ENCODE results near the gene KCNG4. TPM values are rescaled to one million over a fixed set of nuclear protein-coding genes. Genes with fewer than 3 reads are reported as not detected.

The KCNG4 gene
- total RNA-seq, 1 experiment from 2014 or later: not detected

DNA sequence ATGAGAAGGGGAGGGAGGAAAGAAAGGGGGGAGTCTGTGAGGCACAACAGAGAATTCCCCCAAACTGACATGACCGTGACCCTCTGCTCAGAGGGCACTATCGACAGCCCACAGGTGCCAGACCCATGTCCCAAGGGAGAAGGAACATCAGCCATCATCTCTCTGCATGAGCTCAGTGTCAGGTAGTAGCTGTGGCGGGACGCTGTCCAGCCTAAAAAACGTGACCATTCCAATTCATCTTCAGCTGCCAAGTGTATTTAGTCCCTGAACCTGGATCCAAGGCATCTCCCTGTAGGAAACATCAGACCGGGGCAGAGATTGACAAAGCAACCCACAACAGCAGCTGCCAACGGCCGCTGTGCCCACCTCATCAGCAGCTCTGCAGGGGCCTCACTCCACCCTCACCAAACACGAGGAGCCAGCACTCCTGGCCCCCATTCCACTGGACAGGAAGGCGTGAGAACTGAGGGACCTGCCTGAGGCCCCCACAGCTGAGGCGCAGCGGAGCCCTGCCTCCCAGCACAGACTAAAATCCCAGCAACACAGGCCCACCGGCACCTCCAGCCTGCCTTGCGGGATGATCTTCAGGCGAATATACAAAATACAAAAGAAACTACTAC is 61.6 kb downstream of the KCNG4 start:
- TF ChIP-seq TCF7L2 (IDR thresholded peaks at IDR 0.05; ENCODE audit: low read depth, low read length): no peak
- TF ChIP-seq, protein P1, sequence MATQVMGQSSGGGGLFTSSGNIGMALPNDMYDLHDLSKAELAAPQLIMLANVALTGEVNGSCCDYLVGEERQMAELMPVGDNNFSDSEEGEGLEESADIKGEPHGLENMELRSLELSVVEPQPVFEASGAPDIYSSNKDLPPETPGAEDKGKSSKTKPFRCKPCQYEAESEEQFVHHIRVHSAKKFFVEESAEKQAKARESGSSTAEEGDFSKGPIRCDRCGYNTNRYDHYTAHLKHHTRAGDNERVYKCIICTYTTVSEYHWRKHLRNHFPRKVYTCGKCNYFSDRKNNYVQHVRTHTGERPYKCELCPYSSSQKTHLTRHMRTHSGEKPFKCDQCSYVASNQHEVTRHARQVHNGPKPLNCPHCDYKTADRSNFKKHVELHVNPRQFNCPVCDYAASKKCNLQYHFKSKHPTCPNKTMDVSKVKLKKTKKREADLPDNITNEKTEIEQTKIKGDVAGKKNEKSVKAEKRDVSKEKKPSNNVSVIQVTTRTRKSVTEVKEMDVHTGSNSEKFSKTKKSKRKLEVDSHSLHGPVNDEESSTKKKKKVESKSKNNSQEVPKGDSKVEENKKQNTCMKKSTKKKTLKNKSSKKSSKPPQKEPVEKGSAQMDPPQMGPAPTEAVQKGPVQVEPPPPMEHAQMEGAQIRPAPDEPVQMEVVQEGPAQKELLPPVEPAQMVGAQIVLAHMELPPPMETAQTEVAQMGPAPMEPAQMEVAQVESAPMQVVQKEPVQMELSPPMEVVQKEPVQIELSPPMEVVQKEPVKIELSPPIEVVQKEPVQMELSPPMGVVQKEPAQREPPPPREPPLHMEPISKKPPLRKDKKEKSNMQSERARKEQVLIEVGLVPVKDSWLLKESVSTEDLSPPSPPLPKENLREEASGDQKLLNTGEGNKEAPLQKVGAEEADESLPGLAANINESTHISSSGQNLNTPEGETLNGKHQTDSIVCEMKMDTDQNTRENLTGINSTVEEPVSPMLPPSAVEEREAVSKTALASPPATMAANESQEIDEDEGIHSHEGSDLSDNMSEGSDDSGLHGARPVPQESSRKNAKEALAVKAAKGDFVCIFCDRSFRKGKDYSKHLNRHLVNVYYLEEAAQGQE (IDR thresholded peaks at IDR 0.05; ENCODE audit: insufficient read depth in 1 of 2, low read depth in 2 of 2, low read length in 1 of 2): 0 out of 4 replicates have a peak, but pooled peaks of 1 of the 2 experiments have one; percentile 11
- H3K36me3 ChIP-seq (ENCODE audit: control insufficient read depth, insufficient read depth, low read length): no peaks in the 10 kb centered on the region
- peaks cover 22% of the 10 kb centered on the region for H3K4me1 ChIP-seq (ENCODE audit: control insufficient read depth, insufficient read depth, low read length)
- no peak for ATAC-seq
- no peaks in the 10 kb centered on the region for H3K27me3 ChIP-seq (ENCODE audit: control insufficient read depth, insufficient read depth, low read length)
- DNase-seq (ENCODE audit: low read depth, low spot score): no peak
- intact Hi-C loops (cut with micrococcal nuclease; ENCODE audit: unreplicated experiment): no loop called here
- no peak overlapping the region for H3K27ac ChIP-seq (ENCODE audit: low read length)
- in situ Hi-C loops (cut with HindIII; ENCODE audit: low pct_unique_long_range_greater_than_20kb, low sequenced_read_pairs): no loop called here
- H3K9me3 ChIP-seq (ENCODE audit: control insufficient read depth, insufficient read depth, low read depth, low read length): no peaks in the 10 kb centered on the region
- no TSS peak for BruUV-seq (replicated peaks)
- no peak overlapping the region for H3K4me3 ChIP-seq (ENCODE audit: low read depth in 2 of 2, low read length in 2 of 2)
- ChIA-PET POLR2A (no interaction called here), CTCF (no interaction called here)

DNA sequence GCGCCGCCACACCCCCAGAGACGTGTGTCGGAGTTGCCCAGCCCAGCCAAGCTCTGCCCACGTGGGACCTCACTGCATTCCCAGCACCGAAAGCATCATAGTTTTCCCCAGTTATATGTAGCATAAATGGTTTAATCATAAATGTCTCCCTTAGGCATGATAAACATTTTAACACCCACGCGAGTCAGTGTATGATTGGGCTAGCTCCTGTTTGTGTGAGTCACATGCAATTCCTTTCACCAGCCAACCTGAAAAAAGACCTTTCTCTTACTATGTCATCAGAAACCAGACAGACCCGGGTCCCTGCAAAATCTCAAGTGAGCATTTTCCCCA is 62.1 kb downstream of the KCNG4 start:
- TF ChIP-seq, protein P1 (IDR thresholded peaks at IDR 0.05; ENCODE audit: insufficient read depth in 1 of 2, low read depth in 2 of 2, low read length in 1 of 2): no peak
- TF ChIP-seq SIN3A (IDR thresholded peaks at IDR 0.05; ENCODE audit: borderline replicate concordance, insufficient read depth, low read depth, low read length) (no peak), POLR2AphosphoS5 (IDR thresholded peaks at IDR 0.05; ENCODE audit: low read depth, low read length) (no peak), TCF7L2 (IDR thresholded peaks at IDR 0.05; ENCODE audit: low read depth, low read length) (no peak)
- TF ChIP-seq, protein P2, sequence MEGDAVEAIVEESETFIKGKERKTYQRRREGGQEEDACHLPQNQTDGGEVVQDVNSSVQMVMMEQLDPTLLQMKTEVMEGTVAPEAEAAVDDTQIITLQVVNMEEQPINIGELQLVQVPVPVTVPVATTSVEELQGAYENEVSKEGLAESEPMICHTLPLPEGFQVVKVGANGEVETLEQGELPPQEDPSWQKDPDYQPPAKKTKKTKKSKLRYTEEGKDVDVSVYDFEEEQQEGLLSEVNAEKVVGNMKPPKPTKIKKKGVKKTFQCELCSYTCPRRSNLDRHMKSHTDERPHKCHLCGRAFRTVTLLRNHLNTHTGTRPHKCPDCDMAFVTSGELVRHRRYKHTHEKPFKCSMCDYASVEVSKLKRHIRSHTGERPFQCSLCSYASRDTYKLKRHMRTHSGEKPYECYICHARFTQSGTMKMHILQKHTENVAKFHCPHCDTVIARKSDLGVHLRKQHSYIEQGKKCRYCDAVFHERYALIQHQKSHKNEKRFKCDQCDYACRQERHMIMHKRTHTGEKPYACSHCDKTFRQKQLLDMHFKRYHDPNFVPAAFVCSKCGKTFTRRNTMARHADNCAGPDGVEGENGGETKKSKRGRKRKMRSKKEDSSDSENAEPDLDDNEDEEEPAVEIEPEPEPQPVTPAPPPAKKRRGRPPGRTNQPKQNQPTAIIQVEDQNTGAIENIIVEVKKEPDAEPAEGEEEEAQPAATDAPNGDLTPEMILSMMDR (IDR thresholded peaks at IDR 0.05): no peak
- H3K27ac ChIP-seq (ENCODE audit: low read length): no peak overlapping the region; the same call in 1 of the 2 replicates
- H3K36me3 ChIP-seq (ENCODE audit: control insufficient read depth, insufficient read depth, low read length): no peaks in the 10 kb centered on the region
- in situ Hi-C loops (cut with HindIII; ENCODE audit: low pct_unique_long_range_greater_than_20kb, low sequenced_read_pairs) (no loop called here), intact Hi-C loops (cut with micrococcal nuclease; ENCODE audit: unreplicated experiment) (no loop called here)
- peaks cover 22% of the 10 kb centered on the region for H3K4me1 ChIP-seq (ENCODE audit: control insufficient read depth, insufficient read depth, low read length)
- H3K4me3 ChIP-seq (ENCODE audit: low read depth in 2 of 2, low read length in 2 of 2): no peak overlapping the region
- no peaks in the 10 kb centered on the region for H3K27me3 ChIP-seq (ENCODE audit: control insufficient read depth, insufficient read depth, low read length)
- CTCF ChIA-PET: no interaction called here
- BruUV-seq (replicated peaks): no TSS peak
- ATAC-seq (no peak), DNase-seq (ENCODE audit: low read depth, low spot score) (no peak)
- POLR2A ChIA-PET: no interaction called here
- no peaks in the 10 kb centered on the region for H3K9me3 ChIP-seq (ENCODE audit: control insufficient read depth, insufficient read depth, low read depth, low read length)
